Smooth muscle cell of trachea (primary cell): Measurements from ENCODE around the gene WDR45. TPM values are rescaled to one million over a fixed set of nuclear protein-coding genes. Genes with fewer than 3 reads are reported as not detected.

Source experiments
- total RNA-seq: library from RNA; depleted of rRNA; stranded (reverse); fragments of >200 nt; gene quantifications from 2 replicates; pipeline ENCODE4 v1.2.1, GENCODE V29; 2014

The WDR45 gene
- total RNA-seq = 54.3 and 58.6 TPM in 2 replicates

GRCh38 chrX:49079489-49080428, at the start of gene WDR45:
Gene WDR45, minus strand, starts transcription at chrX:49079887. Its CDS starts 1,792 bp downstream, at chrX:49078095.

DNA sequence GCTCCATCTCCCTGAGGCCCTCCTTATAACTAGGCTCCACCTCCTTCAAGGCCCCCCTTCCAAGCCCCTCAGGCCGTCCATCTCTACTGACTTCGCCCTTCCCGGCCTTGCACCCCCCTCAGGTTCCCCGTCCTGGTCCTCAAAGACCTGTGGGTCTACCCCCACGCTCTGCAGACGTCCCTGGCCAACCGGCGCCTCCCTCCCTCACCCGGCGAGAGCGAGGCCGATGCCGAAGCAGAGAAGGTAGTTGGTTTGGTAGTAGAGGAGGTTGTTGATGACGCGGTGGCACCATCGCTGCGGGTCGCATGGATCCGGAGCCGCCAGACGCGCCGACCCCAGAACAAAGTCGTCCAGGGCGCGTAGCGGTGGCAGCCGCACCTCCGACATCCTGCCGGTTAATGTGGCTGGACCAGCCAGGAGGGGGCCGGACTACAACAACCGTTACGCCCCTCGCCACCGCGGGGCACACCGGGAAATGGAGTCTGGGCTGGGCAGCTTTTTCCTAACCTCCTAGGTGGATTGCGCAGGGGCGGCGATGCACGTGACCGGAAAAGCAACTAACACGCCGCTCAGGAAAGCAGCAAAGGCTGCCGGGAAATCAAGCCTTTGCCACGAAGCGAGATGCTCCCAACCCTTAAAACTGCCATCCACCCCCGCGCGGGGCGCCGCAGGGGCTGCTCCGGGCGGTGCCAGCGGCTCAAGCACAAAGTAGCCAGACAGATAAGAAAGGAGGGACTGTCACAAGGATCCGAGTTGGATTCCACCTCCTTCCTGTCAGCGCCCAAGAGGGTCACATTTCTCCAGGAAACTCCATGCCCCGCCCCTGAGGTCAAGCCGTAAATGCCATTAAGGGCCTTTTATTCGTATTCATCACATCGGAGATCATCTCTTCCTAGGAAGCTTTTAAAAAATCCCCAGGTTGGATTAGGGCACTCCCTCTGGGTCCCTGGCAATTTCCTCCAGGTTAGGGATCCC, 5.8 kb downstream of the WDR45 start, which contains the start of gene PRAF2:
PRAF2 (minus strand) TSS at position 402 of the 975 bp plus-strand sequence; CDS start at position 387, 15 bp downstream.

GRCh38 chrX:49058794-49059193, 20.9 kb downstream of the WDR45 start, which contains the start of gene CCDC120:
Gene CCDC120, plus strand, starts transcription at chrX:49058999. Its CDS starts 3,043 bp downstream, at chrX:49062042.

GRCh38 chrX:49043220-49043986, 36.3 kb downstream of the WDR45 start, which contains the start of gene TFE3:
Gene TFE3, minus strand, starts transcription at chrX:49043357. Its CDS starts 131 bp downstream, at chrX:49043226.

Other genes with a start within 250 kb of the WDR45 start
- 0.33 TPM in 1 of 2 replicates, not detected in the other for gene PCSK1N, start 244.3 kb downstream of the WDR45 start, total RNA-seq
- 28.4 and 28.5 TPM in 2 replicates for gene TIMM17B, start 182.1 kb downstream of the WDR45 start, total RNA-seq
- gene PQBP1, start 182.0 kb downstream of the WDR45 start, total RNA-seq = 50.8 and 62.5 TPM in 2 replicates
- 13.2 and 16.4 TPM in 2 replicates for gene SLC35A2, start 168.2 kb downstream of the WDR45 start, total RNA-seq
- 3.3 and 4.0 TPM in 2 replicates for gene PIM2, start 160.9 kb downstream of the WDR45 start, total RNA-seq
- 37.5 and 47.6 TPM in 2 replicates for gene OTUD5, start 122.3 kb downstream of the WDR45 start, total RNA-seq
- 1.9 and 4.3 TPM in 2 replicates for gene KCND1, start 108.0 kb downstream of the WDR45 start, total RNA-seq
- 20.5 and 20.8 TPM in 2 replicates for gene GRIPAP1, start 77.6 kb downstream of the WDR45 start, total RNA-seq
- 45.1 and 66.0 TPM in 2 replicates for gene TFE3, start 36.5 kb downstream of the WDR45 start, total RNA-seq
- gene CCDC120, start 20.9 kb downstream of the WDR45 start, total RNA-seq = 0.83 and 1.2 TPM in 2 replicates
- 14.6 and 15.3 TPM in 2 replicates for gene PRAF2, start 5.9 kb downstream of the WDR45 start, total RNA-seq
- gene GPKOW, start 43.8 kb upstream of the WDR45 start, total RNA-seq = 20.0 and 23.9 TPM in 2 replicates
- 2.8 and 5.5 TPM in 2 replicates for gene MAGIX, start 82.9 kb upstream of the WDR45 start, total RNA-seq
- gene PLP2, start 92.0 kb upstream of the WDR45 start, total RNA-seq = 21.1 and 26.8 TPM in 2 replicates
- gene PRICKLE3, start 106.5 kb upstream of the WDR45 start, total RNA-seq = 7.1 and 10.4 TPM in 2 replicates
- 0.50 and 0.87 TPM in 2 replicates for gene SYP, start 120.3 kb upstream of the WDR45 start, total RNA-seq
- under 0.01 TPM in 2 replicates for gene CACNA1F, start 153.5 kb upstream of the WDR45 start, total RNA-seq
- gene CCDC22, start 155.6 kb upstream of the WDR45 start, total RNA-seq = 13.2 and 15.0 TPM in 2 replicates
- not detected in 2 replicates for gene FOXP3, start 184.8 kb upstream of the WDR45 start, total RNA-seq
- 2.8 and 14.9 TPM in 2 replicates for gene PPP1R3F, start 189.9 kb upstream of the WDR45 start, total RNA-seq
- gene GAGE10, start 223.8 kb upstream of the WDR45 start, total RNA-seq = not detected in 2 replicates
- not detected in 2 replicates for gene GAGE12J, start 242.2 kb upstream of the WDR45 start, total RNA-seq